ENCODE results near the gene CCR1.

The CCR1 gene

GRCh38 chr3:46202535-46202934 is 5.6 kb downstream of the CCR1 start:
- no peak overlapping the region for H3K4me3 ChIP-seq
- no peaks in the 10 kb centered on the region for H3K27me3 ChIP-seq
- no peaks in the 10 kb centered on the region for H3K4me1 ChIP-seq
- intact Hi-C loops (cut with DNase I; ENCODE audit: low total_unique reads): no loop called here
- TF ChIP-seq CTCF (IDR thresholded peaks at IDR 0.05): no peak
- no peak overlapping the region for H3K27ac ChIP-seq
- no peaks in the 10 kb centered on the region for H3K36me3 ChIP-seq
- H3K9me3 ChIP-seq: peaks cover 0 to 6% (median 2%) of the 10 kb centered on the region in 3 donors
- DNase-seq: no peak

GRCh38 chr3:46200790-46201189 is 7.3 kb downstream of the CCR1 start:
- no peak for TF ChIP-seq CTCF (IDR thresholded peaks at IDR 0.05)
- Histone ChIP-seq H3K9me3 (peaks cover 0 to 9% (median 6%) of the 10 kb centered on the region in 3 donors), H3K4me1 (no peaks in the 10 kb centered on the region), H3K27me3 (no peaks in the 10 kb centered on the region), H3K36me3 (no peaks in the 10 kb centered on the region), H3K4me3 (no peak overlapping the region), H3K27ac (no peak overlapping the region)
- intact Hi-C loops (cut with DNase I; ENCODE audit: low total_unique reads): no loop called here
- no peak for DNase-seq

GRCh38 chr3:46200211-46200610 is 7.9 kb downstream of the CCR1 start:
- Histone ChIP-seq H3K36me3 (no peaks in the 10 kb centered on the region), H3K27me3 (no peaks in the 10 kb centered on the region), H3K9me3 (peaks cover 0 to 9% (median 6%) of the 10 kb centered on the region in 3 donors), H3K4me1 (no peaks in the 10 kb centered on the region), H3K27ac (no peak overlapping the region), H3K4me3 (no peak overlapping the region)
- DNase-seq: no peak
- no peak for TF ChIP-seq CTCF (IDR thresholded peaks at IDR 0.05)
- intact Hi-C loops (cut with DNase I; ENCODE audit: low total_unique reads): no loop called here

GRCh38 chr3:46196261-46196957 is 11.7 kb downstream of the CCR1 start:
- no peak for TF ChIP-seq CTCF (IDR thresholded peaks at IDR 0.05)
- no peak for DNase-seq

GRCh38 chr3:46194868-46195553 is 13.1 kb downstream of the CCR1 start:
- DNase-seq: no peak
- Histone ChIP-seq H3K9me3 (peaks cover 0 to 28% (median 18%) of the 10 kb centered on the region in 3 donors), H3K4me1 (no peaks in the 10 kb centered on the region), H3K27me3 (no peaks in the 10 kb centered on the region), H3K36me3 (no peaks in the 10 kb centered on the region), H3K4me3 (no peak overlapping the region), H3K27ac (no peak overlapping the region)
- intact Hi-C loops (cut with DNase I; ENCODE audit: low total_unique reads): no loop called here
- no peak for TF ChIP-seq CTCF (IDR thresholded peaks at IDR 0.05)

More at GRCh38 chr3:46196261-46196957, 11.7 kb downstream of the CCR1 start:
- H3K27ac ChIP-seq: no peak overlapping the region
- no peaks in the 10 kb centered on the region for H3K4me1 ChIP-seq
- intact Hi-C loops (cut with DNase I; ENCODE audit: low total_unique reads): no loop called here
- no peak overlapping the region for H3K4me3 ChIP-seq
- H3K9me3 ChIP-seq: peaks cover 0 to 28% (median 18%) of the 10 kb centered on the region in 3 donors
- no peaks in the 10 kb centered on the region for H3K36me3 ChIP-seq
- H3K27me3 ChIP-seq: no peaks in the 10 kb centered on the region
